HG03039 (cell line): Measurements from ENCODE around the gene OSTM1.
A peak's percentile ranks its signal among the peaks of the same experiment; 100 is the strongest.

ENCODE experiments used
- ATAC-seq: cut with Tn5 transposase; IDR thresholded peaks from one replicate; pipeline ENCODE4 v1.9.1; 2021; ENCODE audit warnings: mild to moderate bottlenecking, moderate library complexity; ENCODE audit not compliant: unreplicated experiment

OSTM1 gene

GRCh38 chr6:108102965-108103364 is 28.4 kb upstream of the OSTM1 start:
- ATAC-seq = no peak

- no peak for ATAC-seq
These were observed 25.5 kb upstream of the OSTM1 start for GRCh38 chr6:108100003-108100402.

GRCh38 chr6:108097882-108098281 is 23.3 kb upstream of the OSTM1 start:
- no peak for ATAC-seq

GRCh38 chr6:108093781-108094300 is 19.3 kb upstream of the OSTM1 start:
- no peak for ATAC-seq

GRCh38 chr6:108091288-108091687 is 16.7 kb upstream of the OSTM1 start:
- no peak for ATAC-seq

GRCh38 chr6:108083349-108083748 is 8.8 kb upstream of the OSTM1 start:
- no peak for ATAC-seq

GRCh38 chr6:108082539-108082938 is 8.0 kb upstream of the OSTM1 start:
- ATAC-seq = no peak

GRCh38 chr6:108080010-108080780 is 5.7 kb upstream of the OSTM1 start:
- ATAC-seq = no peak

GRCh38 chr6:108078191-108078590 is 3.6 kb upstream of the OSTM1 start:
- no peak for ATAC-seq

- ATAC-seq = peak; percentile 22
These were observed 533 bp downstream of the OSTM1 start for GRCh38 chr6:108074057-108074358.

- no peak for ATAC-seq
These were observed 2.7 kb downstream of the OSTM1 start for GRCh38 chr6:108071736-108072276.

GRCh38 chr6:108068618-108069017 is 5.9 kb downstream of the OSTM1 start:
- ATAC-seq = peak; percentile 75

GRCh38 chr6:108068182-108068581 is 6.4 kb downstream of the OSTM1 start:
- no peak for ATAC-seq

- ATAC-seq = no peak
These were observed 21.8 kb downstream of the OSTM1 start for GRCh38 chr6:108052706-108053105.

GRCh38 chr6:108051481-108051880 is 23.1 kb downstream of the OSTM1 start:
- ATAC-seq = no peak

- ATAC-seq = no peak
These were observed 34.9 kb downstream of the OSTM1 start for GRCh38 chr6:108039681-108040080.

GRCh38 chr6:108036884-108037283 is 37.7 kb downstream of the OSTM1 start:
- ATAC-seq = no peak

GRCh38 chr6:108031968-108032367 is 42.6 kb downstream of the OSTM1 start:
- no peak for ATAC-seq

GRCh38 chr6:108030211-108030610 is 44.3 kb downstream of the OSTM1 start:
- no peak for ATAC-seq

GRCh38 chr6:108029226-108029921 is 45.2 kb downstream of the OSTM1 start:
- ATAC-seq = no peak

GRCh38 chr6:108027594-108027993 is 46.9 kb downstream of the OSTM1 start:
- no peak for ATAC-seq

- ATAC-seq = no peak
These were observed 47.5 kb downstream of the OSTM1 start for GRCh38 chr6:108027056-108027455.
